Vagina (tissue), 2 donors: ENCODE measurements around the gene CAMK4.

Experiments used
- POLR2AphosphoS5 ChIP-seq, 2 donors: sonication (generic); formaldehyde crosslinking; IDR thresholded peaks; one replicate each; pipeline ENCODE4 v1.9.0; 2017; ENCODE audit warnings: antibody characterized with exemption in 2 of 2, mild to moderate bottlenecking in 2 of 2, low read depth in 1 of 2; ENCODE audit not compliant: insufficient read depth in 1 of 2
- TF ChIP-seq, protein P1 (sequence below), 3 experiments: fragments of 450-650 bp in 2 of 3; fragments of 200-600 bp in 1 of 3; sonication (generic) in 1 of 3; IDR thresholded peaks; one replicate each; pipeline ENCODE4 v1.5.1; 2017 to 2019; ENCODE audit warnings: antibody characterized with exemption in 3 of 3, mild to moderate bottlenecking in 2 of 3, moderate library complexity in 2 of 3

DNA sequence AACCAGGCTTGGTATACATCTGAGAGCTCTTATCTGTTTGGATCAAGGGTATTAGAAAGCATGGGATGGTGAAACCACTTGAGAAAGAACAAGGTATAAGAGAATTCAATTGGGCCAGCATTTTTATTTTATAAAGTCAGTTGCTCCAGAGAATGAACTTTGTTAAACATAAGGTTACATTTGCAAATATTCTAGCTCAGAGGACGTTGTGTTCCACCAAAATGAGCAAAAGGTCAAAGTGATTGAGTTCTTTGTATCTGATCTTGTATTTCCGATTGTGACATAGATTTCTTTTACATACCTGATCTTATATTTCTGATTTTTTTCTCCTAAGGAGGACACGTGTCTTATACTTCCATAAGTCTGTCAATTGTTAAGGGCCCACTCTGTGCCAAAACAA is 296.7 kb downstream of the CAMK4 start:
- no peak for TF ChIP-seq POLR2AphosphoS5 (IDR thresholded peaks at IDR 0.05; ENCODE audit: insufficient read depth in 1 of 2, low read depth in 1 of 2)
- TF ChIP-seq, protein P1, sequence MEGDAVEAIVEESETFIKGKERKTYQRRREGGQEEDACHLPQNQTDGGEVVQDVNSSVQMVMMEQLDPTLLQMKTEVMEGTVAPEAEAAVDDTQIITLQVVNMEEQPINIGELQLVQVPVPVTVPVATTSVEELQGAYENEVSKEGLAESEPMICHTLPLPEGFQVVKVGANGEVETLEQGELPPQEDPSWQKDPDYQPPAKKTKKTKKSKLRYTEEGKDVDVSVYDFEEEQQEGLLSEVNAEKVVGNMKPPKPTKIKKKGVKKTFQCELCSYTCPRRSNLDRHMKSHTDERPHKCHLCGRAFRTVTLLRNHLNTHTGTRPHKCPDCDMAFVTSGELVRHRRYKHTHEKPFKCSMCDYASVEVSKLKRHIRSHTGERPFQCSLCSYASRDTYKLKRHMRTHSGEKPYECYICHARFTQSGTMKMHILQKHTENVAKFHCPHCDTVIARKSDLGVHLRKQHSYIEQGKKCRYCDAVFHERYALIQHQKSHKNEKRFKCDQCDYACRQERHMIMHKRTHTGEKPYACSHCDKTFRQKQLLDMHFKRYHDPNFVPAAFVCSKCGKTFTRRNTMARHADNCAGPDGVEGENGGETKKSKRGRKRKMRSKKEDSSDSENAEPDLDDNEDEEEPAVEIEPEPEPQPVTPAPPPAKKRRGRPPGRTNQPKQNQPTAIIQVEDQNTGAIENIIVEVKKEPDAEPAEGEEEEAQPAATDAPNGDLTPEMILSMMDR (IDR thresholded peaks at IDR 0.05) = no peak
